TTC549 (cell line): Measurements from ENCODE around the gene SLC25A24.
"Not testable (repeated sequence)": the region's sequence is repeated elsewhere in the genome, so short reads cannot be mapped to it uniquely, and the experiment has no call there.

Source experiments
- FAIRE-seq: peaks from 2 replicates; lab custom pipeline; 2012; peaks lifted over from hg19 to GRCh38; lab: Jason Lieb, UNC

The SLC25A24 gene

DNA sequence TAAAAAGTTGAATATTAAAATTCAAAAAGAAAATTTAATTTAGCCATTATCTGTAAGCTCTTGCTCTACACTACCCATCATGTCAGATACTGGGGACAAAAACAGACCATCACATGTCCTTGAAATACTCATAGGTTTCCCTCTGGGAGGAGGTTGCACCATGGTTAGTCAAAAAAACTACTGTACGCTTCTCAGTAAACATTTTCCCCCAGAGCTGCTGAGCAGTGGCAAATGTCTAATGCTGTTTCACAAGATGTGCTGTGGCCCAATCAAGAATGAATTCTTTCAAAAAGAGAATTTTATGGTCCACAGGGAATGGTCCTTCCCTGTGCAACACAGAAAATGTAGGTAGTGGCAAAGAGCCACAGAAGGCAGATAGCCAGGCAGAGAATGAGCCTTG, 6.1 kb downstream of the SLC25A24 start:
- FAIRE-seq = no peak

DNA sequence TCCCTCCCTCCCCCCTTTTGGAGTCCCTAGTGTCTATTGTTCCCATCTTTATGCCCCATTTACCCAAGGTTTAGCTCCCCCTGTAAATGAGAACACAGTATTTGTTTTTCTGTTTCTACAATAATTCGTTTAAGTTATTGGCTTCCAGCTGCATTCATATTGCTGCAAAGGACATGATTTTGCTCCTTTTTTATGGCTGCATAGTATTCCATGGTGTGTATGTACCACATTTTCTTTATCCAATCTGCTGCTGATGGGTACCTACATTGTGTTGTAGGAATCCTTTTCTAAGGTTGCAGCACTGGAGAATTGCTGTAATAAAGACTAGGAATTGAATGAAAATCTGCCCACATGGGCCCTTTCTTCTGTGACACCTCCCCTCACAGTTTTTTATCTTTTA, 6.8 kb downstream of the SLC25A24 start:
- FAIRE-seq = no peak

DNA sequence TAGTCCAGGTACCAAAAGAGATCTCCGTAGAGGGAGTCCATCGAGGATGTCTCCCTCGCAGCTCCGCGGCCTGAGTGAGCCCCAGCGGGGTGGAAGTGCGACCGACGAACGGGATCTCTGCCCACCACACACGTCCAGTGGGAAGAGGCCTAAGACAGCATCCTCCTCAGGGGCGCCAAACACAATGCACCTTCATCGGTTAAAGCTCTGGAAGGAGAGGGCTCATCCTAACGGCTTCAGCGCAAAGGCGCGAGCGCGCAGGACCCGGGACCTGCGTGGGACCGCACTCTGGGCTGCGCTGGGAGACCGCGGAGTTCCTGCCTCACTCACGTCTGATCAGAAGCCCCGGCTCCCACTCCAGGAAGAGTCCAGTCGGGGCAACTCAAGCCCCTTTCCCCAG, 7.6 kb downstream of the SLC25A24 start:
- no peak for FAIRE-seq

- FAIRE-seq = no peak
Observed at GRCh38 chr1:108190686-108191416, 9.3 kb downstream of the SLC25A24 start.

DNA sequence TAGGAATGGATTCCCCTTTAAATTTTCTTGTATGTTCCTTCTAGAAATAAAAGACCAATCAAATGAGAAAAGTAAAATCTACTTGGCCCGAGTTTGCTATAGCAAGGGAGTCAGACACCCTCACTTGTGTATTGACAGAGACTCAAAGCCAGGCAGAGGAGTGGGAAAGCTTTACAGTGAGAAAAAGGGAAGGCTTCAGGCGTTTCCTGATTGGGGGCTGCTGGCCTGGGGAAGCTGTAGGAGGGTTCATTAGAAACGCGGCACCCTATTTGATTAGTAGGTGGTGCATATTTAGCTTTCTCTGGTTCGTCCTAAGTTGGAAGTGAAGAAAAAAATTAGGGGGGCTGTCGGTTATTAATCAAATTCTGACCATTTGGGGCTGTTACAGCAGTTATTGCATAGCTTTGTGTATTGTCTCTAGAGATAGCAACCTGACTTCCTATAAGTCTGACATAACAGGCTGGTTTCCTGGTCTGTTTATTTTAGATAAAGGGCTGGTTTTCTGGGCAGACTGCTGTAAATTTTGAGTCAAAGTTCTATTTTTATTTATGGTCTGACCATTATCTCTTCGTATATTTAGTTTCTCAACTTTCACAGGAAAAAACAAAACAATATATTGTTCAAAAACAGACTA, 10.0 kb downstream of the SLC25A24 start:
- no peak for FAIRE-seq

- no peak for FAIRE-seq
Observed at GRCh38 chr1:108188801-108189200, 11.3 kb downstream of the SLC25A24 start.

GRCh38 chr1:108182959-108183700, 17.0 kb downstream of the SLC25A24 start:
- no peak for FAIRE-seq

DNA sequence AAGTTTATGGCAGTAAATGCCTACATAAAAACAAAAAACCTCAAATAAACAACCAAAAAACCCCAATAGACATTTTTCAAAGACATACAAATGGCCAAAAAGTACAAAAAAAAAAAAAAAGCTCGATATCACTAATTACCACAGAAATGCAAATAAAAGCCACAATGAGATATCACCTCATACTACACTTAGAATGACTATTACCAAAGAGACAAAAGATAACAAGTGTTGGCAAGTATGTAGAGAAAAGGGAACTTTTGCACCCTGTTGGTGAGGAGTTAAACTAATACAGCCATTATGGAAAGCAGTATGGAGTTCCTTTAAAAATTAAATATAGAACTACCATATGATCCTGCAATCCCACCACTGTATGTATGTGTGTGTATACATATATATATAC, 21.1 kb downstream of the SLC25A24 start:
- FAIRE-seq = no peak

- FAIRE-seq = not testable (repeated sequence)
Observed at GRCh38 chr1:108162409-108162808, 37.7 kb downstream of the SLC25A24 start.

- not testable (repeated sequence) for FAIRE-seq
Observed at GRCh38 chr1:108159951-108160350, 40.2 kb downstream of the SLC25A24 start.

GRCh38 chr1:108158893-108159453, 41.2 kb downstream of the SLC25A24 start:
- no peak for FAIRE-seq

- no peak for FAIRE-seq
Observed at GRCh38 chr1:108154314-108154713, 45.8 kb downstream of the SLC25A24 start.

- no peak for FAIRE-seq
Observed at GRCh38 chr1:108152782-108153222, 47.3 kb downstream of the SLC25A24 start.

DNA sequence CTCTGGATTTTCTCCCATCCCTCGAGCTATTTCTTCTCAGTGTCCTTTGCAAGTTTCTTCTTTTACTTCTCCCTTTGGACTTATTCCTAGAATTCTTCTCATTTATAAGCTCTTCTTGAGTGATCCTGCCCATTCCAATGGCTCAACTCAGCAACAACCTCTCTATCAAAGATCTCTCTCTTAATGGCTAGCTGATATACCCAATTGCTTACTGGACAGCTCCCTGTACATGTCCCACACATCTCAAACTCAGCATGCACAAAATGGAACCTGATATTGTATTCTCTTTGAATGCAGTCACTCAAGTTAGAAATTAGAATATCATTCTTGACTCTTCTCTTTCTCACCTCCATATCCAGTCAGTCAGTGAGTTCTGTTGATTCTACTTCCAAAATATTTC, 48.6 kb downstream of the SLC25A24 start:
- no peak for FAIRE-seq

DNA sequence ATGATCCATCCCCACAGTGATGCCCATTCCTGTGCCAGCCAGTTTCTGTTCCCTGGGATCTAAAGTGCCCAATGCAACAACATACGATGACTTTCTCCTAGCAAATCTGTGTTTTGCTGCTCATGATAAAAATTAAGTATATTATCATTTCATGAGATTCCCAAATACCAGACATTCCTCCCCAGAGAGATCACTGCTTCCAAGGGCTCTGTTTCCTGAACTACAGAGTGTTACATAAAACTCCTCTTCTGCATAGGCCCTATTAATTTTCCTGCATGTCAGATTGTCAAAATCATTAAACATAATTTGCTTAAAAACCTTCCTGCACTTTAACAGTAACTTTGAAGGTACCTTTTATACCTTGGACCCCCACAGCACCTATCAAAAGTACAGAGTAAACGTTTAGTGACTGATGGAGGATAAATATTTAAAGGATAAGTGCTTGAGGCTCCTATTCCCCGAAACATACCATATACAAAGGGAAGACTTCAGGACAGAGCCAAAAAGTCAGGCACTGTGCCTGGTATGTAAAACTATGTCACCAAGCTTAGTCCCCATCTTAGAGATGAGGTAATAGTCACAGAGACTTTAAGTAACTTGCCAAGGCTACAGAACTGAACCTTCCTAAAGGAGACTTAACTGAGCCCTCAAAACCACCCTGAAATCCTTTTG, 50.2 kb downstream of the SLC25A24 start:
- no peak for FAIRE-seq

- FAIRE-seq = not testable (repeated sequence)
Observed at GRCh38 chr1:108144569-108144968, 55.6 kb downstream of the SLC25A24 start.

GRCh38 chr1:108142773-108143394, 57.3 kb downstream of the SLC25A24 start:
- FAIRE-seq = no peak

GRCh38 chr1:108142258-108142657, 57.9 kb downstream of the SLC25A24 start:
- no peak for FAIRE-seq

GRCh38 chr1:108141621-108142020, 58.5 kb downstream of the SLC25A24 start:
- FAIRE-seq = no peak

- FAIRE-seq = no peak
Observed at GRCh38 chr1:108140936-108141335, 59.2 kb downstream of the SLC25A24 start.

- FAIRE-seq = peak; percentile 25
Observed at GRCh38 chr1:108140177-108140576, 60.0 kb downstream of the SLC25A24 start.

GRCh38 chr1:108139555-108139954, 60.6 kb downstream of the SLC25A24 start:
- not testable (repeated sequence) for FAIRE-seq
